Heart right ventricle (tissue), 16 donors: ENCODE results near the gene PLEKHB2. TPM values are rescaled to one million over a fixed set of nuclear protein-coding genes. Genes with fewer than 3 reads are reported as not detected.

Experiments
- ATAC-seq, 8 donors: fragments of 200-7000 bp; cut with Tn5 transposase; one replicate each; pipeline ENCODE4 v1.9.1; 2020; ENCODE audit warnings: mild to moderate bottlenecking in 8 of 8, moderate library complexity in 8 of 8, moderate number of reproducible peaks in 1 of 8
- DNase-seq, 2 donors: peaks; one replicate each; pipeline ENCODE4 v3.0.0-alpha.2; 2020
- H3K27ac ChIP-seq, 10 donors: fragments of 200-600 bp; sonication (generic) in 2 of 10; one replicate each; pipeline versions ENCODE4 v1.5.0 to v1.8.0; 2020 to 2022; ENCODE audit warnings: mild to moderate bottlenecking in 3 of 10
- H3K27me3 ChIP-seq, 7 donors: fragments of 200-600 bp; one replicate each; pipeline ENCODE4 v1.8.0; 2021 to 2022; ENCODE audit warnings: mild to moderate bottlenecking in 2 of 7
- H3K36me3 ChIP-seq, 9 donors: fragments of 200-600 bp; sonication (generic) in 1 of 9; one replicate each; pipeline versions ENCODE4 v1.5.0 to v1.8.0; 2020 to 2022; ENCODE audit warnings: mild to moderate bottlenecking in 2 of 9
- H3K4me1 ChIP-seq, 9 donors: fragments of 200-600 bp; sonication (generic) in 1 of 9; one replicate each; pipeline versions ENCODE4 v1.5.0 to v1.8.0; 2020 to 2022; ENCODE audit warnings: mild to moderate bottlenecking in 4 of 9
- H3K4me3 ChIP-seq, 10 donors: fragments of 200-600 bp; sonication (generic) in 2 of 10; one replicate each; pipeline versions ENCODE4 v1.5.0 to v1.8.0; 2020 to 2022; ENCODE audit warnings: mild to moderate bottlenecking in 7 of 10, moderate library complexity in 2 of 10
- H3K9me3 ChIP-seq, 11 donors: fragments of 200-600 bp in 10 of 11; sonication (generic) in 2 of 11; one replicate each; pipeline versions ENCODE4 v1.5.0 to v1.8.0; 2013 to 2022; ENCODE audit warnings: mild to moderate bottlenecking in 2 of 11, control low read depth in 1 of 11, moderate library complexity in 1 of 11
- CTCF ChIP-seq, 9 donors: fragments of 200-600 bp; sonication (generic) in 2 of 9; IDR thresholded peaks; one replicate each; pipeline versions ENCODE4 v1.5.0 to v1.8.0; 2021 to 2022; ENCODE audit warnings: antibody characterized with exemption in 9 of 9, mild to moderate bottlenecking in 5 of 9, moderate library complexity in 1 of 9
- WGBS, 2 donors: extraction: QIAGEN DNeasy Blood & Tissue Kit; methylation state at CpG; one replicate each; pipeline ENCODE4 v1.1.7; 2013; ENCODE audit warnings: inconsistent platforms in 1 of 2; 5-methylcytosine and 5-hydroxymethylcytosine counted together
- intact Hi-C, 10 donors: fragments of 100-400 bp; cut with DNase I; formaldehyde crosslinking; loops; one replicate each; pipeline versions ENCODE4 v1.11.1 to v1.14.2; 2022
- long read RNA-seq, 3 donors: library from polyadenylated mRNA; unstranded; transcript quantifications; one replicate each; pipeline ENCODE4 v2.0.0, GENCODE V29; 2020 to 2021
- polyA plus RNA-seq, 2 donors: library from polyadenylated mRNA; stranded (reverse); fragments of 200-250 nt; gene quantifications; one replicate each; pipeline ENCODE4 v1.2.3, GENCODE V29; 2013
- total RNA-seq, 10 donors: library from RNA; stranded (reverse); fragmentation: NEBNext Ultra II Directional in 3 of 10; extraction: Animal tissue kit (Norgen Biotek cat#: 25700) in 3 of 10; gene quantifications; one replicate each; pipeline versions ENCODE4 v1.2.1 to v1.2.4, GENCODE V29; 2021 to 2023
- donor health status: Arrhythmogenic right ventricular cardiomyopathy.
- donor health status: ischemic (EF 13 %, LVEDD 7.1; RV severe dilation, severe dysfunction).
- donor health status: healthy with polysubstance abuse.
- donor health status: DM: no; HTN: yes; CAD: no.
- donor health status: DM: no; HTN: no; CAD: no.
- donor health status: ischemic (EF 25% LVEDD 6.9; RV normal size, moderate dysfunction).
- donor health status: ischemic (EF 25% LVEDD 5.7; RV mildly dilated, moderate dysfunction).
- donor health status: healthy.
- donor health status: DM: yes; HTN: yes; CAD: no.
- donor health status: Ischemic cardiomyopathy.
- donor health status: ischemic (EF 35%, LVEDD 5.7; RV mildly dilated, moderate dysfunction).
- donor health status: nonischemic (EF 11% LVEDD 7.7; RV severe dilation, severe dysfunction).
- donor health status: DM: yes; HTN: yes; CAD: no.
- donor health status: PGD.
- donor health status: ischemic (EF 29% LVEDD 5.4; RV normal size, mild dysfunction).
- donor health status: nonischemic (EF 23%, LVEDD 6.1; RV moderate dilation, normal function).

Gene PLEKHB2
- total RNA-seq (10 to 100 TPM; 24.7 to 50.4 (median 38.0) TPM), polyA plus RNA-seq (10 to 100 TPM in 1 of 2 donors, 1 to 10 TPM in 1; 8.7 to 27.7 TPM)
- long read RNA-seq, donor 1, full-length matches to known transcripts: 15 of 67 reads
- long read RNA-seq, donor 1, partial matches to known transcripts: 0 of 67 reads
- long read RNA-seq, donor 1, other reads (novel, unspliced or antisense): 52 of 67 reads
- long read RNA-seq, donor 2, full-length matches to known transcripts: 14 of 85 reads
- long read RNA-seq, donor 2, partial matches to known transcripts: 17 of 85 reads
- long read RNA-seq, donor 2, other reads (novel, unspliced or antisense): 54 of 85 reads
- long read RNA-seq, donor 3, full-length matches to known transcripts: 19 of 105 reads
- long read RNA-seq, donor 3, partial matches to known transcripts: 34 of 105 reads
- long read RNA-seq, donor 3, other reads (novel, unspliced or antisense): 52 of 105 reads

GRCh38 chr2:131105156-131105949 is at the start of gene PLEKHB2:
Gene PLEKHB2 (plus strand): TSS chr2:131105336. CDS start chr2:131120942, 15,606 bp downstream.
- 0 to 1% methylated on average over 66 of the region's 66 CpGs for WGBS, 2 donors
- H3K4me1 ChIP-seq: peaks cover 0 to 38% (median 30%) of the 10 kb centered on the region in 9 donors
- H3K27ac ChIP-seq: peak within 1 kb of the TSS; percentile 66 to 99 (median 94)
- H3K9me3 ChIP-seq: no peaks in the 10 kb centered on the region
- H3K27me3 ChIP-seq: no peaks in the 10 kb centered on the region
- peak in 7 of 9 donors; percentile 11 to 55 (median 39) for TF ChIP-seq CTCF (IDR thresholded peaks at IDR 0.05)
- intact Hi-C loops: no loop called here
- peaks cover 0 to 25% (median 0%) of the 10 kb centered on the region in 9 donors for H3K36me3 ChIP-seq
- peak; percentile 86 to 96 (median 94) for ATAC-seq
- peak within 1 kb of the TSS; percentile 70 to 99 (median 92) for H3K4me3 ChIP-seq
- peak; percentile 93 to 95 for DNase-seq

- intact Hi-C loops: no loop called here
- Histone ChIP-seq H3K4me1 (peaks cover 0 to 43% (median 18%) of the 10 kb centered on the region in 9 donors), H3K27me3 (no peaks in the 10 kb centered on the region), H3K36me3 (peaks cover 0 to 96% (median 23%) of the 10 kb centered on the region in 9 donors), H3K27ac (no peak overlapping the region), H3K4me3 (no peak overlapping the region), H3K9me3 (no peaks in the 10 kb centered on the region)
- TF ChIP-seq CTCF (IDR thresholded peaks at IDR 0.05): no peak
- DNase-seq: no peak
- WGBS, 2 donors: 44 to 53% methylated on average over 5 of the region's 5 CpGs
- peak in 4 of 8 donors; percentile 18 to 53 (median 32) for ATAC-seq
These were observed 48.8 kb upstream of the PLEKHB2 start for GRCh38 chr2:131056204-131056931.

GRCh38 chr2:131056932-131057287 is 48.2 kb upstream of the PLEKHB2 start:
- no peak for TF ChIP-seq CTCF (IDR thresholded peaks at IDR 0.05)
- H3K4me1 ChIP-seq: peaks cover 0 to 48% (median 21%) of the 10 kb centered on the region in 9 donors
- H3K4me3 ChIP-seq: no peak overlapping the region
- no peaks in the 10 kb centered on the region for H3K9me3 ChIP-seq
- ATAC-seq (no peak), DNase-seq (no peak)
- intact Hi-C loops: no loop called here
- H3K36me3 ChIP-seq: peaks cover 0 to 95% (median 21%) of the 10 kb centered on the region in 9 donors
- no peaks in the 10 kb centered on the region for H3K27me3 ChIP-seq
- no peak overlapping the region for H3K27ac ChIP-seq
- 82% methylated on average over 4 of the region's 4 CpGs for WGBS, 2 donors
